K562 (cell line): ENCODE measurements around the gene C12orf60. TPM values are rescaled to one million over a fixed set of nuclear protein-coding genes. Genes with fewer than 3 reads are reported as not detected.

Experiments
- ATAC-seq: fragments of 200-7000 bp; cut with Tn5 transposase; 3 replicates; pipeline ENCODE4 v1.9.1; 2020; ENCODE audit warnings: moderate library complexity
- BruUV-seq: library from RNA; stranded (reverse); fragments of 400-500 nt; replicated peaks from 2 replicates; lab custom pipeline; 2021; lab: Mats Ljungman, UMichigan
- CTCF ChIA-PET: fragments of 300-600 bp; formaldehyde crosslinking; extraction: SDS; loops from one replicate; lab custom pipeline; 2021; ENCODE audit warnings: low intra/inter-chr PET ratio; lab: Yijun Ruan, JAX
- POLR2A ChIA-PET: fragments of 300-600, 350-650 bp; sonication (Branson Sonifier 250); formaldehyde crosslinking; extraction: SDS; loops from one replicate; lab custom pipeline; 2021; ENCODE audit warnings: antibody characterized with exemption, inconsistent platforms; lab: Yijun Ruan, JAX
- DNase-seq, 4 experiments: peaks; one replicate each; pipeline versions ENCODE4 v3.0.0 to v3.0.0-alpha.2; 2011 to 2018; ENCODE audit warnings: low spot score in 3 of 4, mixed read lengths in 3 of 4; ENCODE audit errors: extremely low read depth in 1 of 4
- FAIRE-seq: peaks from 2 replicates; lab custom pipeline; 2011; peaks lifted over from hg19 to GRCh38; lab: Jason Lieb, UNC
- H2AFZ ChIP-seq: 2 replicates; pipeline ENCODE4 v1.6.0; 2011; ENCODE audit warnings: low read depth, low read length, control low read depth, inconsistent platforms
- H3K27ac ChIP-seq: fragments of 200-600 bp; 3 replicates; pipeline ENCODE4 v1.8.0; 2011; ENCODE audit warnings: low read depth, mild to moderate bottlenecking, control low read depth, inconsistent platforms, low read length, moderate library complexity, mixed read lengths; ENCODE audit errors: extremely low read depth
- H3K27me3 ChIP-seq, 2 experiments: fragments of 300-600 bp in 1 of 2; 2 replicates in 1 of 2; 3 replicates in 1 of 2; pipeline versions ENCODE4 v1.6.0 to v1.8.0; 2011; ENCODE audit warnings: inconsistent platforms in 2 of 2, low read length in 2 of 2, mild to moderate bottlenecking in 1 of 2, mixed read lengths in 1 of 2, moderate library complexity in 1 of 2; ENCODE audit not compliant: control insufficient read depth in 2 of 2, insufficient read depth in 2 of 2
- H3K36me3 ChIP-seq: fragments of 300-600 bp; 3 replicates; pipeline ENCODE4 v1.8.0; 2011; ENCODE audit warnings: mild to moderate bottlenecking, low read length, inconsistent platforms; ENCODE audit not compliant: control insufficient read depth, insufficient read depth
- H3K4me1 ChIP-seq, 2 experiments: fragments of 200-600 bp in 1 of 2; replicated peaks in 1 of 2; 2 replicates in 1 of 2; 3 replicates in 1 of 2; pipeline versions ENCODE4 v1.5.1 to v1.8.0; 2011; ENCODE audit warnings: inconsistent platforms in 2 of 2, low read length in 2 of 2, mild to moderate bottlenecking in 1 of 2, mixed read lengths in 1 of 2, moderate library complexity in 1 of 2; ENCODE audit not compliant: control insufficient read depth in 2 of 2, insufficient read depth in 2 of 2
- H3K4me2 ChIP-seq: 2 replicates; pipeline ENCODE4 v1.6.1; 2011; ENCODE audit warnings: low read length, control low read depth, inconsistent platforms, mixed read lengths; ENCODE audit not compliant: insufficient read depth
- H3K4me3 ChIP-seq: fragments of 200-600 bp; sonication (generic), shearing (Covaris generic); 2 replicates; pipeline ENCODE4 v1.5.1; 2016; ENCODE audit warnings: control low read depth, inconsistent platforms
- H3K79me2 ChIP-seq: fragments of 200-600 bp; 3 replicates; pipeline ENCODE4 v1.8.0; 2011; ENCODE audit warnings: low read length, inconsistent platforms; ENCODE audit not compliant: control insufficient read depth, insufficient read depth
- H3K9ac ChIP-seq, 2 experiments: 2 replicates each; pipeline versions ENCODE4 v1.6.0 to v1.6.1; 2011; ENCODE audit warnings: low read depth in 2 of 2, low read length in 2 of 2, control low read depth in 1 of 2, inconsistent platforms in 1 of 2, mild to moderate bottlenecking in 1 of 2, mixed read lengths in 1 of 2; ENCODE audit not compliant: insufficient read depth in 1 of 2
- H3K9me1 ChIP-seq: one replicate; pipeline ENCODE4 v1.6.0; 2011; ENCODE audit warnings: inconsistent platforms, mild to moderate bottlenecking, low read length, moderate library complexity; ENCODE audit not compliant: control insufficient read depth, insufficient read depth
- H3K9me3 ChIP-seq: replicated peaks from 2 replicates; pipeline ENCODE4 v1.5.1; 2011; ENCODE audit warnings: low read depth, low read length, inconsistent platforms; ENCODE audit not compliant: control insufficient read depth, insufficient read depth
- H4K20me1 ChIP-seq: replicated peaks from 2 replicates; pipeline ENCODE4 v1.6.1; 2011; ENCODE audit warnings: low read length, inconsistent platforms, mixed read lengths; ENCODE audit not compliant: control insufficient read depth, insufficient read depth
- ARHGAP35 ChIP-seq: fragments of 450-650 bp; IDR thresholded peaks from 2 replicates; pipeline ENCODE4 v1.6.1; 2018; ENCODE audit not compliant: partially characterized antibody
- FOXJ2 ChIP-seq: fragments of 200-800 bp; sonication (Bioruptor generic); IDR thresholded peaks from 2 replicates; pipeline ENCODE4 v1.6.1; 2016; ENCODE audit warnings: missing genetic modification characterization, missing compliant biosample characterization
- JUN ChIP-seq, 2 experiments: sonication (generic) in 1 of 2; formaldehyde crosslinking in 1 of 2; IDR thresholded peaks; 2 replicates each; pipeline versions ENCODE4 v1.6.1 to v1.8.0; 2012 to 2022; ENCODE audit warnings: borderline replicate concordance in 2 of 2, mild to moderate bottlenecking in 2 of 2, improper control_type of control experiment in 1 of 2, low read depth in 1 of 2, low read length in 1 of 2, missing genetic modification reagents in 1 of 2
- NCOA1 ChIP-seq: fragments of 450-650 bp; IDR thresholded peaks from 2 replicates; pipeline ENCODE4 v1.6.1; 2016; ENCODE audit warnings: low read depth
- NCOA6 ChIP-seq: fragments of 450-650 bp; IDR thresholded peaks from 2 replicates; pipeline ENCODE4 v1.6.1; 2017; ENCODE audit warnings: mild to moderate bottlenecking
- NFATC3 ChIP-seq: fragments of 450-650 bp; IDR thresholded peaks from 2 replicates; pipeline ENCODE4 v1.6.1; 2017; ENCODE audit warnings: mild to moderate bottlenecking
- NFIC ChIP-seq: fragments of 450-650 bp; IDR thresholded peaks from 2 replicates; pipeline ENCODE4 v1.6.1; 2017; ENCODE audit warnings: mild to moderate bottlenecking, inconsistent platforms
- NR1H2 ChIP-seq: sonication (generic); formaldehyde crosslinking; IDR thresholded peaks from 2 replicates; pipeline ENCODE4 v1.4.0; 2020; ENCODE audit warnings: mild to moderate bottlenecking, missing genetic modification reagents
- RAD21 ChIP-seq, 2 experiments: fragments of 250-450 bp in 1 of 2; fragments of 450-650 bp in 1 of 2; sonication (Bioruptor Pico) in 1 of 2; formaldehyde crosslinking in 1 of 2; IDR thresholded peaks in 1 of 2; conservative IDR thresholded peaks in 1 of 2; 2 replicates each; pipeline versions ENCODE4 v1.4.0 to v1.8.0; 2020 to 2022; ENCODE audit warnings: mild to moderate bottlenecking in 2 of 2, moderate library complexity in 1 of 2
- SMARCE1 ChIP-seq: fragments of 450-650 bp; IDR thresholded peaks from 2 replicates; pipeline ENCODE4 v1.7.1; 2016; ENCODE audit warnings: mild to moderate bottlenecking
- STAG1 ChIP-seq: sonication (generic); formaldehyde crosslinking; IDR thresholded peaks from 2 replicates; pipeline ENCODE4 v1.5.0; 2020; ENCODE audit warnings: missing genetic modification reagents, borderline replicate concordance
- THRAP3 ChIP-seq: fragments of 450-650 bp; IDR thresholded peaks from 2 replicates; pipeline ENCODE4 v1.6.1; 2016; ENCODE audit warnings: mild to moderate bottlenecking, inconsistent platforms, borderline replicate concordance
- THRB ChIP-seq: fragments of 450-650 bp; formaldehyde crosslinking; conservative IDR thresholded peaks from 2 replicates; pipeline ENCODE4 v1.4.0; 2022; ENCODE audit warnings: mild to moderate bottlenecking, missing genetic modification characterization
- ZBTB17 ChIP-seq: fragments of 450-650 bp; formaldehyde crosslinking; IDR thresholded peaks from 2 replicates; pipeline ENCODE4 v1.4.0; 2020; ENCODE audit warnings: mild to moderate bottlenecking
- ZFX ChIP-seq: sonication (generic); formaldehyde crosslinking; IDR thresholded peaks from 2 replicates; pipeline ENCODE4 v1.8.0; 2022; ENCODE audit warnings: mild to moderate bottlenecking, missing genetic modification reagents, moderate library complexity
- ZNF165 ChIP-seq: fragments of 250-450 bp; sonication (Bioruptor Pico); IDR thresholded peaks from 2 replicates; pipeline ENCODE4 v1.4.0; 2020; ENCODE audit warnings: borderline replicate concordance
- ZNF699 ChIP-seq: fragments of 250-450 bp; sonication (Bioruptor Pico); IDR thresholded peaks from 2 replicates; pipeline ENCODE4 v1.8.0; 2021; ENCODE audit warnings: mild to moderate bottlenecking, moderate library complexity; ENCODE audit not compliant: insufficient replicate concordance
- ZNF780A ChIP-seq: fragments of 250-450 bp; sonication (Bioruptor Pico); IDR thresholded peaks from 2 replicates; pipeline ENCODE4 v1.5.0; 2021; ENCODE audit warnings: mild to moderate bottlenecking
- WGBS: fragments of 100-300 bp; shearing (Covaris generic); methylation state at CpG from one replicate; pipeline ENCODE4 v1.1.6; 2016; ENCODE audit warnings: low coverage, mixed read lengths; ENCODE audit not compliant: insufficient coverage; ENCODE audit errors: missing lambda C conversion rate; 5-methylcytosine and 5-hydroxymethylcytosine counted together
- in situ Hi-C: fragments of 300-500 bp; cut with MboI; formaldehyde crosslinking; loops from 4 replicates; pipeline ENCODE4 v1.15.0; 2018; ENCODE audit warnings: inconsistent platforms, mixed read lengths
- intact Hi-C: fragments of 100-400 bp; cut with micrococcal nuclease; formaldehyde crosslinking; loops from 2 replicates; pipeline ENCODE4 v1.14.2; 2022
- polyA plus RNA-seq, 8 experiments: library from polyadenylated mRNA; depleted of rRNA in 4 of 8; stranded (reverse) in 5 of 8; unstranded in 3 of 8; fragments of >200 nt; fragmentation: Nextera tagmentation in 2 of 8; fragmentation: Illumina TruSeq in 1 of 8; extraction: Ambion mirVana in 2 of 8; extraction: Trizol in 1 of 8; gene quantifications; 2 replicates each; pipeline versions ENCODE4 v1.2.1 to v1.2.3, GENCODE V29; 2011 to 2014; ENCODE audit warnings: inconsistent platforms in 1 of 8, missing spikeins in 1 of 8
- total RNA-seq, 7 experiments: library from RNA; depleted of rRNA in 6 of 7; stranded (reverse); fragments of >200 nt in 6 of 7; fragmentation: Illumina TruSeq in 2 of 7; extraction: Trizol in 2 of 7; gene quantifications; 2 replicates each; pipeline versions ENCODE4 v1.2.1 to v1.2.3, GENCODE V29; 2011 to 2021; ENCODE audit warnings: low replicate concordance in 1 of 7
- TF ChIP-seq, protein P1 (sequence below): fragments of 450-650 bp; conservative IDR thresholded peaks from 2 replicates; pipeline ENCODE4 v1.6.1; 2016; ENCODE audit warnings: missing genetic modification characterization, low read depth, mild to moderate bottlenecking, missing compliant biosample characterization, moderate library complexity
- TF ChIP-seq, protein P2 (sequence below), 3 experiments: IDR thresholded peaks in 2 of 3; conservative IDR thresholded peaks in 1 of 3; 2 replicates each; pipeline ENCODE4 v1.5.1; 2011 to 2012; ENCODE audit warnings: low read length in 3 of 3, mild to moderate bottlenecking in 3 of 3, control low read depth in 2 of 3, improper control_type of control experiment in 1 of 3, inconsistent platforms in 1 of 3, low read depth in 1 of 3, mixed read lengths in 1 of 3, moderate library complexity in 1 of 3; ENCODE audit not compliant: insufficient read depth in 2 of 3

C12orf60 gene
- total and polyA plus RNA-seq, 9 of the 15 experiments (the other 6 are each of a cell fraction or from before 2014, with no cell fraction given): 0.41 to 4.4 (median 2.5) TPM

- 0% methylated on average over 2 of the region's 3 CpGs for WGBS
- CTCF ChIA-PET: interaction anchor here (1.9 kb wide), 1 partner anchor 150 kb away, joined by 15 read pairs; no protein-coding TSS in a partner anchor
- H3K36me3 ChIP-seq: no peaks in the 10 kb centered on the region
- in situ Hi-C loops: loop anchor here (10.0 kb wide), 1 partner anchor 149 kb away; no protein-coding TSS in a partner anchor
- H4K20me1 ChIP-seq: no peaks in the 10 kb centered on the region
- no peak overlapping the region for H3K4me2 ChIP-seq
- no peaks in the 10 kb centered on the region for H3K27me3 ChIP-seq
- H3K4me3 ChIP-seq: no peak overlapping the region
- H3K9me3 ChIP-seq: no peaks in the 10 kb centered on the region
- no peak overlapping the region for H3K9ac ChIP-seq
- peak; percentile 74 for ATAC-seq
- POLR2A ChIA-PET: no interaction called here
- H3K4me1 ChIP-seq: peaks cover 0 to 10% of the 10 kb centered on the region in 2 experiments; a peak in 2 of 5 replicates
- no peak overlapping the region for H3K27ac ChIP-seq
- no peak overlapping the region for H2AFZ ChIP-seq
- intact Hi-C loops: loop anchor here (1.0 to 10.0 kb wide), 3 partner anchors 47 to 150 kb away; no protein-coding TSS in a partner anchor
- no peaks in the 10 kb centered on the region for H3K79me2 ChIP-seq
- no peaks in the 10 kb centered on the region for H3K9me1 ChIP-seq
- FAIRE-seq: no peak
- peak; percentile 21 to 58 (median 29) for DNase-seq
- BruUV-seq: no TSS peak
- no peak for TF ChIP-seq STAG1
- TF ChIP-seq ARHGAP35: no peak
- TF ChIP-seq, protein P1, sequence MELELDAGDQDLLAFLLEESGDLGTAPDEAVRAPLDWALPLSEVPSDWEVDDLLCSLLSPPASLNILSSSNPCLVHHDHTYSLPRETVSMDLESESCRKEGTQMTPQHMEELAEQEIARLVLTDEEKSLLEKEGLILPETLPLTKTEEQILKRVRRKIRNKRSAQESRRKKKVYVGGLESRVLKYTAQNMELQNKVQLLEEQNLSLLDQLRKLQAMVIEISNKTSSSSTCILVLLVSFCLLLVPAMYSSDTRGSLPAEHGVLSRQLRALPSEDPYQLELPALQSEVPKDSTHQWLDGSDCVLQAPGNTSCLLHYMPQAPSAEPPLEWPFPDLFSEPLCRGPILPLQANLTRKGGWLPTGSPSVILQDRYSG: no peak
- TF ChIP-seq NCOA1: no peak
- no peak for TF ChIP-seq THRAP3
- TF ChIP-seq RAD21 (CRISPR knock-in tag; conservative IDR thresholded peaks at IDR 0.05 in 1 of 2, IDR thresholded peaks at IDR 0.05 in 1 of 2): peak; percentile 79
- TF ChIP-seq NCOA6: no peak
- TF ChIP-seq NFIC: no peak
- TF ChIP-seq ZBTB17 (CRISPR knock-in tag): no peak
- TF ChIP-seq FOXJ2 (tag): no peak
- no peak for TF ChIP-seq ZNF699
- no peak for TF ChIP-seq ZNF165 (CRISPR knock-in tag)
- no peak for TF ChIP-seq ZFX (CRISPR knock-in tag)
- no peak for TF ChIP-seq NR1H2 (CRISPR knock-in tag)
- TF ChIP-seq, protein P2, sequence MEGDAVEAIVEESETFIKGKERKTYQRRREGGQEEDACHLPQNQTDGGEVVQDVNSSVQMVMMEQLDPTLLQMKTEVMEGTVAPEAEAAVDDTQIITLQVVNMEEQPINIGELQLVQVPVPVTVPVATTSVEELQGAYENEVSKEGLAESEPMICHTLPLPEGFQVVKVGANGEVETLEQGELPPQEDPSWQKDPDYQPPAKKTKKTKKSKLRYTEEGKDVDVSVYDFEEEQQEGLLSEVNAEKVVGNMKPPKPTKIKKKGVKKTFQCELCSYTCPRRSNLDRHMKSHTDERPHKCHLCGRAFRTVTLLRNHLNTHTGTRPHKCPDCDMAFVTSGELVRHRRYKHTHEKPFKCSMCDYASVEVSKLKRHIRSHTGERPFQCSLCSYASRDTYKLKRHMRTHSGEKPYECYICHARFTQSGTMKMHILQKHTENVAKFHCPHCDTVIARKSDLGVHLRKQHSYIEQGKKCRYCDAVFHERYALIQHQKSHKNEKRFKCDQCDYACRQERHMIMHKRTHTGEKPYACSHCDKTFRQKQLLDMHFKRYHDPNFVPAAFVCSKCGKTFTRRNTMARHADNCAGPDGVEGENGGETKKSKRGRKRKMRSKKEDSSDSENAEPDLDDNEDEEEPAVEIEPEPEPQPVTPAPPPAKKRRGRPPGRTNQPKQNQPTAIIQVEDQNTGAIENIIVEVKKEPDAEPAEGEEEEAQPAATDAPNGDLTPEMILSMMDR (IDR thresholded peaks at IDR 0.05 in 2 of 3, conservative IDR thresholded peaks at IDR 0.05 in 1 of 3; ENCODE audit: insufficient read depth in 2 of 3, low read depth in 1 of 3, low read length in 3 of 3): peak; percentile 38 to 63 (median 44); a peak in 5 of 6 replicates
- no peak for TF ChIP-seq JUN (IDR thresholded peaks at IDR 0.05; ENCODE audit: borderline replicate concordance, low read depth, low read length)
- no peak for TF ChIP-seq JUN (CRISPR knock-in tag; IDR thresholded peaks at IDR 0.05; ENCODE audit: borderline replicate concordance)
- TF ChIP-seq NFATC3: no peak
- no peak for TF ChIP-seq ZNF780A (CRISPR knock-in tag)
- TF ChIP-seq THRB (CRISPR knock-in tag): 0 out of 2 replicates have a peak, but pooled peaks have one; percentile 31
- no peak for TF ChIP-seq SMARCE1
These were observed 41.9 kb downstream of the C12orf60 start for GRCh38 chr12:14845350-14845750.
